ENCODE results near the gene RAPGEF1.
"Not testable (repeated sequence)": the region's sequence is repeated elsewhere in the genome, so short reads cannot be mapped to it uniquely, and the experiment has no call there.

The RAPGEF1 gene

DNA sequence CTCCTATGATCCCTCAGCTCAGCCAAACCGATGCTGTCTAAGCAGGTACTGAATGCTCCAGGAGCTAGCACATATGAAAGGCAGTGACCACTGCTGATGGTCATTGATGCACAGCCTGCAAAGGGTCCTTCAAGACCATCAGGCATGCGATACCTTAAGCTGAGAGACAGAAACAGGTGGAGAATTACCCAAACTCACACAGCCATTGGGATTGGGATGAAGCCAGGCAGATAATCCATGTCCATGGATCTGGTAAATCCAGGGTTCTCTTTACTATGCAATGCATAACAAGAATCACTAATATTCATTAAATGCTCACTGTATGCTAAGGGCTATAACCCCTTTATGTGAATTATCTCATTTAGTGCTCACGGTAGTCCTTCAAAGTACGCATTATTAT is 36.2 kb downstream of the RAPGEF1 start:
- DNase-seq: no peak

DNA sequence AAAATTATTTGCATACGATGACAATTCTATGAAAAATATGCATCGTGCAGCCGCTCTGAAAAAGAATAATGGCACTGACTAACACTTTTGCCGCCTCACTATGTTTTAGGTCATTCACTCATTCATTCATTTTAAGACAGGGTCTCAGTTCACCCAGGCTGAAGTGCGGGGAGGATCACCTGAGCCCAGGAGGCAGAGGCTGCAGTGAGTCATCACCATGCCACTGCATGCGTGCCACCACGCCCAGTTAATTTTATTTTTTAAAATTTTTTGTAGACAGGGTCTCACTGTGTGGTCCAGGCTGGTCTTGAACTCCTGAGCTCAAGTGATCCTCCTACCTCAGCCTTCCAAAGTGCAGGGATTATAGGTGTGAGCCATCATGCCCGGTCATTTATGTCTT is 37.0 kb downstream of the RAPGEF1 start:
- DNase-seq: no peak

DNA sequence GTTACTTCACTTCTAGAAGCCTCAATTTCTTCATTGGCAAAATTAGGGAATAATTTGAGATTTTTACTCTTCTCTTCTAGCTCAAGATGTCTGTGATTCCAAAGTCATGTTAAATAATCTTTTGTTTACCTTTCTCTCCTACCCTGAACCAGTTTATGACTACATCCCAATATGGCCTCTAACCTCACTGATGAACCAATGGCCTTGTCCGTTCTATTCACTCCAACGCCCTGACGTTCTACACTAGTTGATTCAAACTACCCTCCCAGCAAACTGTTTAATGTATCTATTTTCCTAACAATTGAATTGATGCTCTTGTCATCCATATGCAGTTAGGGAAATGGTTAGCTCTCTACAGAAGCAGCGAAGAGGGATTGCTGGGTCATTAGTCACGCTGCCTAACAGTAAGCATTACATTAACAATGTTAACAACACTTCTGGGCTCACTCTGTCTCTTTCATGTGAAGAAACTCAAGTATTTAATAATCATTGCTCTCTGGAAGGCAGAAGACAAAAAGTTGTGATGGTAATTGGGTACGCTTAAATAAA is 38.0 kb downstream of the RAPGEF1 start:
- DNase-seq: no peak

DNA sequence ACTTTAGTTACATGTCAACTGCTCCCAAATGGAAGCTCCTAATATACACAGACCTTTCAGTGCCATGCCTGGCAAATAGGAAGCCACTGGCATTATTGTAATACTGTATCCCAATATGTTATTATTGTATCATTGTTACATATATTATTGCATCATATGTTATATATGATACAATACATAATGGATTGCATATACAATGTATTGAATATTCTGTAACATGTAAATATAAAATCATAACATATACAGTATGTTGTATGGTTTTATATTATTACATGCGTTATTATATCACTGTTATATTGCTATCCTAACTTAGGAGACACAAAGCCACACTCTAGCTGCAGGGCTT is 38.5 kb downstream of the RAPGEF1 start:
- no peak for DNase-seq

DNA sequence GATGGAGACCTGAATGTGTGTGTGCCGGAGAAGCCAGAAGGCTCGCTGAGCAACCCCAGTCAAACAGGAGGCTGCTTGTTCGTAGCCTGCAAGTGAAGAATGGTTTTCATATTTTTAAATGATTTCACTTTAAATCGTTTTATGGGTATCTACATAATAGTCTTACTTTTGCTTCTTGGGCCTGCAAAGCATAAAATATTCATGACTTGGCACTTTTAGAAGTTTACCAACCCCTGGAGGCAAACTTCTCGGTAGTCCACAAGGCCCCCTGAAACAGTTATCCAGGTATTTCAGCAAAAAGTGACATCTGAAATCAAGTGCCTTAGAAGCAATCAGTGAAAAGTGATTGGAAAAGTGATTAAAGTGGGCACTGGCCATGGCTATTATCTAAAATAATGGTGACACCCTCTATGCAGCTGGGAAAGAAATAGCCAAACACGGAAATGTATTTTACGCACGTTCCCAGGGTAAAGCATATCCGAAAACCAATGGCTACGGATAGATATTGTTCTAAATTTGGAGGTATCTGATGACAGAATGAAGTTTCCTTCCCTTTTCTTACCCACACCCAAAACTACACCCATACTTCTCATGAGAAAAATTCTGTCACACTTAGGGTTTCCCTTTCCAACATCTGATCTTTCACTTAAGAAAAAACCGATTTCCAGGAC is 39.0 kb downstream of the RAPGEF1 start:
- DNase-seq: no peak

DNA sequence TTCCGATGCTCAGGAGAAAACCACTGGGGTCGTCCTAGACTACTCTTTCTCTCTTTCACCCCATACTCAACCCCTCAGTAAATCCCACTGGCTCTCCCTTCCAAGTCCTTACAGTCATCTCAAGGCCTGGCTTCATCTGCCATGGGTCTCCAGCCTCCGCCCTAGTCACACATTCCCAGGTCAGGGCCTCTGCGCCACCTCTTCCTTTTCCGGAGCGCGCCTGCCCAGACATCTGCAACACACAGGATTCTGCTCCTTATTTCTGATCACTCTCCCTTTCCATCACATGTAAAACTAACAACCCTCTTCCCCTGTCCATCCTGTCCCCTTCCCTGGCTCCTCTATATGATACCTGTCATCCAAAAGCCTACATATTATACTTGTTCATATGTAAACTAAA is 39.8 kb downstream of the RAPGEF1 start:
- no peak for DNase-seq

DNA sequence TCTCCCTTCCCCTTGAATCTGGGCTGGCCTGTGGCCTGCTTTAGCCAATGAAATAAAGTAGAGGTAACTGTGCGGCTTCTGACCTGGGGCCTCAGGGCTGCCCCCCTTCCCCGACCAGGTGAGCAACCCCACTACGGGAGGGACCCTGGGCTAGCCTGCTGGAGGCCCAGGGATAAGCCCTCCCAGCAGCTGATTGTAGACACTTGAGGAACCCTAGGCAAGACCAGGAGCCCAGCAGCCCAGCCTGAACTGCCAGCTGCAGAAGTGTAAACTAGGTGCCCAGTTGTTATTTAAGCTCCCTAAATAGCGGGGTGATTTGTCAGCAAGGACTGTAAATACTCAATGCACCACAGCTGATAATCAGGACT is 41.3 kb downstream of the RAPGEF1 start:
- DNase-seq: no peak

DNA sequence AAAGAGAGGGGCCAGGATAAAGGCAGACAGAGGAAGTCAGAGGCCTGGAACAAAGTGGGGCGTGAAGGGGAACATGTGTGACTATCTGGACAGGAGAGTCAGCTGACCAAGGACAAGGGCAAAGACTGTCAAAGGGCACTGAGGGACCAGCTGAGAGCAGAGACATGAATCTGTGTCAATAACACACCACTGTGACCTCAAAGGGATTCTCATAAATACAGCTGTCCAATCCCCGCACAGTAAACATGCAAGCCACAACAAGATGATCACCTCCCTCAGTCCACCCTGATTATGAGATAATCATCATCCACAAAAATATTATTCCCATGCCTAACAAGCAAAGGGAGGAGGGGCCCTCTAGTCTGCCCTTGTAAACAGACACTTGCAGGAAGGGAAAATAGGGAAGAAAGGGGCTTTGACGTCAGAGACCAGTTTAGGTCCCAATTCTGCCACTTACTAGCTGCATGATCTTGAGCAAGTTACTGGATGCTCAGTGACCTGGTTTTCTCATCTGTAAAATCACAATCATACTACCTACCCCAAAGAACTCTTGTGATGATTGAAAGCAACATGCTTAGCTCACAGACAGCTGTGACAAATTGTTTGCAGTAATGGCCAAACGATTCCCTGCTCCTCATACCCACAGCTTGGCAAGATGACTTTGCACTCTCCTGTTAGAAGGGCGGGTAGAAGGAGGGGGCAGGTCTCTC is 41.8 kb downstream of the RAPGEF1 start:
- no peak for DNase-seq

DNA sequence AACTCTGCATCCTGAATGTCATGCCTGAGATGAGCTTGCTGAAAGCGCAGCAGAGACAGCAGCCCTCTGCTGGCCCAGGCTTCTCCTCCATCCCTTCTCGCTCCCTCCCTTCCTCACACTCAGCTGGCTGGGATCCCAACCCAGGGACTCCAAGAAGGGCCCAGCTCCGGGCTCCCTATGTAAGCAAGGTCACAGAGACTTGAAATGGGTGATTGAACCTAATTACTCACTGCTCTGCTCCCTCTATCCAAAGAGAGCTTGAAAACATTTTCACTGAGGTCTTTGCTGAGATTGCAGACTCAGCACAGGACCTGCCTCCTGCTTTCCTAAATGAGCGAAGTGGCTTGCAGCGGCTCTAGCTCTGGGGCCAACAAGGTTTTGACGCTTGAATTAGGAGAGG is 42.8 kb downstream of the RAPGEF1 start:
- DNase-seq: no peak

DNA sequence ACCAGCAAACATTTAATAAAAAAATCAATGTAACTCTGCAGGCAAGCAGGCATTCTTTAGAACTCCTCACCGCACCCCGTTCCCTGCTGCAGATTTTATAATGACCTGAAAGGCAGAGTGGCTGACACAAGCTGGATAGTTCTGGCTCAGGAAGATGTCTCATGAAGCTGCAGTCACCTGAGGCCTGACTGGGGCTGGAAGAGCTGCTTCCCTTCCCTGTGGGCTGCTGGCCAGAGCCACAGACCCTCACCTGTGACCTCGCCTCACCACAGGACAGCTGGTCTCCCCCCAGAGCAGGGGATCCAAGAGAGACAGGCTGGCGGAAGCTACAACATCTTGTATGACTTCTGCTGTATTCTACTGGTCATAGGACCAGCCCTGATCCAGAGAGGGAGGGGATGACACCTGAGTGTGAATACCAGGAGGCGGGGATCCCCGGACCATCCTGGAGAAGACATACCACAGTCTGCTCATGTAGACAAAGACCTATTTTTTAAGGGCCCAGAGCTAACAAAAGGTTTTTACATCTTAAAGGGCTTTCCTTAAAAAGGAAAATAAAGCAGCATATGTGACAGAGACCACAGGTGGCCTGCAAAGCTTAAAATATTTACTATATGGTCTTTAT is 43.9 kb downstream of the RAPGEF1 start:
- DNase-seq: no peak

DNA sequence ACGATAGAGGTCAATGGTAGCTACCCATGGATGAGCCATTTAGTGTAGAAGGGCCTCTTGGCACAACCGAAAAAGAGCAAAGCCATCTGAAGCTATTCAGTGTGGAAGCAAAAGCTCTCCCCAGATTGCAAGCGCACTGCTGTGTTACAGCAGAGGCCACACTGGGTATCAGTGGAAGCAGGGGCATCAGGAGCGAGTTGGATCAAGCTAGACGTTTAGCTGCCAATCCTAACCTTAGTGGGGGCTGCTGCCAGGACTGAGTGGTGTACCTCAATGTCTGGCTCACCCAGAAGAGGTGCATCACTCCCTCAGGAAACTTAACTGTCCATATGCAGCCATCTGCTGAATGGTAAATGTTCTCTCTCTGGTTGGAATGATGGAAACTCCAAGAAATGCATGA is 44.5 kb downstream of the RAPGEF1 start:
- DNase-seq: no peak

DNA sequence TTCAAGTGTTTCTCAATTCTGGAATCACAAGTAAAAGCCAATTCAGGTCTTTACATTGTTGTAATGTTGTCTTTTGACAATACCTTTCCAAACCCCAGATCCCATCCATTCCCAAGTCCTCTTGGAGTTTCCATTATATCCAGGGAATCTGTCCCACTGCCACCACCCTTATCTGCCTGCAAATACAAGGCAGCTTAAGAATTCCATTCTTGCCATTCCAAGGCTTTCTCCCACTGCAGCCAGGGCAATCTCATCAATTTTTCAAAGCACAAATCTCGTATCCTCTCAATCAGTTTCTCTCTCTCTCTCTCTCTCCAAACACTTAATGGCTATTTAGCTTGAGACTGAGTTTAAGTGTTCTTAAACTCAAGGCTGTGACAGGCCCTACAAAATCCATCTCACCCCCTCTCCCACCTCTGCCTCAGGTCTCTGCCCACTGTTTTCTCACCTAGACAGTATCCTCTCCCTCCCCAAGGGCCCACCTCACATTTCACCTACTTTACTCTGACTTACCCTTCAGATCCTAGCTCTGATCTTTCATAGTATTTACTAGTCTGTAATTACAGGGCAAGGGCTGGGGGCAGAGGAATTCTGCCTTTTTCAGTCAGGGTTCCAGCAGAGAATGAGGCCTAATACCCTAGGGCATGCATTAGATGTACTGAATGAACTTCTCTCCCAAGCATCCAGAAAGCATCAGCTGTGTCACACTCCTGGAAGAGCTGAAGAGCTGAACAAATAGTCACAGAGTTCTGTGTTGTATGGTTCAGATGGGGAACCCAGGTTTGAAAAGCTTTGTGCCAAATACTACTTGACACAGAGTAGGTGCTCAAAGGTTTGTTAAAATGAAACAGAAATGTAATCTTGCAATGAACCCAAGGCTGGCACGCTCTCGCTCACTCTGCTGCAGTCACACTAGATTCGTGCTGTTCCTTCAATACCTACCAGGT is 46.0 kb downstream of the RAPGEF1 start:
- DNase-seq: no peak

DNA sequence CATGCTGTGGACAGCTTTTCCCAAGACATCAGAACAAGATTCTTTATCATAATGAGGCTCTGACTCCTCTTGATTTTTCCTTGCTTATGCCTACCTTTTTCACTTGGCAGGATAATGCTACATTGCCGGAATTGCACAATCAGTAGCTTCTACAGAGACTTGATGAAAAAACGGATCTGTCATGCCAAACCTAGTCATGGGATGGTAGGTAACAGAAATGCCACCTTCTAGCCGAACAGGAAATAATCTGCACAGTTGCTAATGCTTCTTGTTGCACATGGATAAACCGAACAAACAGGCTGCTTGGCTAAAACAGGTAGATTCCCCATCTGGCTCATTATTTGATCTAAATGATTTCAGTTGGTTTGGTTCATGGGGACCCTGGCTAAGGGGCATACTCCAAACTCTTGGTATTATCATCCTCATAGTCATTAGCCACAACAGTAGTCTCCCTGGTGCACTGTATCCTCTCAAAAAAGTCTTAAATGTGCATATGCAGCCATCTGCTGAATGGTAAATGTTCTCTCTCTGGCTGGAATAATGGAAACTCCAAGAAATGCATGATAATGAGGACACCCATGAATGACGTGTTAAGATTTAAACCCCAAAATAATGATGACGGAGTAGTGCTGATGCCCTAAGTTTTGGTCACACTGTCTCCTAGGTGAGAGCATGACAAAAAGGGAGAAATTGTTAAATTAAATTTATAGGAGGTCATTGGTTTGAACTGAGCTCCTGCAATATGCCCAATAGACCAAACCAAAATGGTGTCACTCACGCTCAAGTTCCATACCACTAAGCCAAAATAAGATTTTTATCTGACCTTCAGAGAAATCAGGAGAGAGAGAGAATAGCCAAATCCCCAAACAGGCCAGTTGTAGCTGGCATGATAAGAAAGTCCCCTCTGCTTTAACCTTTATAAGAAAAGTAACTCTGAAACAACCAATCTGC is 47.0 kb downstream of the RAPGEF1 start:
- no peak for DNase-seq

DNA sequence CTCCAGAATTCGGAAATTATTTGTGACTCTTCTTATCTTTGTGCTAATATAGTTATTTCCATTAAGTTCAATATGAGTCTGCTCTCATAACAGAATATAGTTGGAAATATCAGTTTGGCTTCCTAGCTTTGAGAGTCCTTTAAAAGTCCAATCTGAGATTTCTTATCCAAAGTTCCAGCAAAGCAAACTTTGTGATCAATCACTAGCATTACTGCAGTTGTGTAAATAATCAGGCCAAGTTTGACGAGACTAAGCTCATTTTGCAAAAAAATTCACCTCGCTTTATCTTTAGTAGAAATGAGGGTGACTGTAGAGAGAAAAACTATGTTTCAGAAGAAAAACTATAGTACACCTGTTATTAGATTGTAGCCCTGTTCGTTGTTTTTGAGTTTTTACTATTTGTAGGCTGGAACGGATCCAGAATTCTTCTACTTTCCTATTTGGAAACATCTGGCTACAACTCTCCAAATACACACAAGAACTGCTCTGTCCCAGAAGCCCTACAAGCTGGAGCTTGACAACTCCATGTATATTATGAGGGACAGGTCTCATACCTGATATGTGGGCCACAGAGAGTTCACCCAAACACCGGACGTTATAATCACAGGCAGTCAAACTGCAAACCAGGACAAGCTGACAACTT is 47.8 kb downstream of the RAPGEF1 start:
- DNase-seq: no peak

DNA sequence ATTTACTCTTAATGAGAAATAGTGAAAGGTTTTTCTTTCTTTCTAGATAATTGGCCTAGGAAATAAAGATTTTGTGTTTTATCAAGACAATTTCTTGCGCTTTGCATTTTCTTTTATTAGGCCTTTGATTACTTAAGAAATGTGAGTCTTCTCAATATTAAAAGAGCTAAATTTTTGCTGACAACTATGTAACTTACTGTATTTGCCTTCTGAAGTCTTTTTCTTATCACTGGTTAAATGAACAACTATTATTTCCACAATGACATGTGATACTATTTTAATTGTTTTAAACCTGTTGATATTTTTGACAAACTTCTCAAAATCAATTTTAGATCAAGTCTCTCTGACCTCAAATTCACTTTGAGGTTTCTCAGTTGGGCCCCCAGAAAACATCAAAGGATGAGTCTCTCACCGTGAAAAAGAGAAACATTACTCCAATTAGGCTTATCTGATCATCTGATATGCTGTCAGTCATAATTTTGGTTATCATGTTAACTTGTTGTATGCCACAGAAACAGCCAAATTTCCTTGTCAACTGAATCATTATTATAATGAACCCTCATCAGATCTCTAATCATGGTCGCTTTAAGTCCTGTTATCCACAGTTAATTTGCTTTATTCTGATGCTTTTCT is 48.8 kb downstream of the RAPGEF1 start:
- no peak for DNase-seq

DNA sequence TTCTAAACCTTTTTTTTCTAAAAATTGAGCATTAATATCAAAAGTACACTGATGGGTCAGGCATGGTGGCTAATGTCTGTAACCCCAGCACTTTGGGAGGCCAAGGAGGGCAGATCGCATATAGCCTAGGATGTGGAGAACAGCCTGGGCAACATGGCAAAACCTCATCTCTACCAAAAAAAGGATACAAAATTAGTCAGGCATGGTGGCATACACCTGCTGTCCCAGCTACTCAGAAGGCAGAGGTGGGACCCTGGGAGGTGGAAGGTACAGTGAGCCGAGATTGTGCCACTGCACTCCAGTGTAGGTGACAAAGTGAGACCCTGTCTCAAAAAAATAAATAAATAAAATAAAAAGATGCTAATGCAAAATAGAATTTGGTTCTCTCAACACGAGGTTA is 49.4 kb downstream of the RAPGEF1 start:
- no peak for DNase-seq

DNA sequence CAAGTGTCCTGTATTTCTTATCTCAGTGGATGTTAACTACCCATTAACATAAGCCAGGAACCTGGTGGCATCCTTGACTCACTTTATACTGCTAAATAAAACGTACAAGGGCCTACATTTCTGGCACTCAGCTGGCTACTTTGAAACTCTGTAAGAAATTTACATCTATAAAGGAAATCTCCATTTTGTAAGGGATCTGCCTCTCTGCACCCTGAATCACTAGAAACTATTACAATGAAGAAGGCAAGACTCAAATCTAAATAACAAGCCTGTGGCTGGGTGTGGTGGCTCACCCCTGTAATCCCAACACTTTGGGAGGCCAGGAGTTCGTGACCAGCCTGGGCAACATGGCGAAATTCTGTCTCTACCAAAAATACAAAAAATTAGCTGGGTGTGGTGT is 51.5 kb downstream of the RAPGEF1 start:
- DNase-seq: no peak

DNA sequence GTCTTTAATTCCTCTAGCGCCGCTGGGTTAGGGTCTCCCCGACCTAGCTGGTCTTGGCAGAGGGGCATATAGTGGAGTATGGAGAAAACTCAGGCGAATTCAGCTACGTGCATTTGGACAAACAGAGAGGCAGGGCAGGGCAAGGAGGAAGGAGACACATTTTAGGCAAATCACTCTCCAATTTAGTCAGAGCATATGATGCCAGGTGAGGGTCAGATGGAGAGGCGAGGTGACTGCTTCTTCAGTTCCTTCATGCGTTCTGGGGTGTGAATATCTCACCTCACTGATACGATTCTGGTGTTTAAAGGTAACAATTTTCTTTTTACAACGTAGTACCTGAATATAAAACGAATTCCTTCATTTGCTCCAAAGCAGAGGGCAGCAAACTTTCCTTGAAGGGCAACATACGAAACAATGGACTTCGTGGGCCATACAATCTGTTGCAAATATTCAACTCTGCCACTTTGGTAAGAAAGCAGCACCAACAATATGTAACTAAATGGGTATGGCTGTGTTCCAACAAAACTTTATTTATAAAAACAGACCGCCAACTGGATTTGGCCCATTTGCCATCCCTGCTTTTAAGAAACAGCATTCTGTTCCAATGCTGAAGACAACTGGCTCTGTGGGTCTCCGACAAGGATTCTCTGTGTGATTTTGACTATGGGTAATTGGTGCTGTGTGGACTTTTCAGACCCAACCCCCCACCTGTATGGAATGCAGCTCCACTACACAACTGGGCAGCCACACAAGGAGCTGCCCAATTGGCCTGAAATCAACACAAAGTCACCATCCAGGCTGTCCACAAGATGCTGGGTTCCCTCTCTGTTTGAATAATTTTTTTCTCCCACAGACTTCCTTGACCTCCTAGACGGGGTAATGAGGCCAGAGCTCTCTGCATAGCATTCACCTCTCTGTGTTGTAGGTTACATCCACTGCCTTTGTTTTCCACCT is 53.8 kb downstream of the RAPGEF1 start:
- DNase-seq: no peak

DNA sequence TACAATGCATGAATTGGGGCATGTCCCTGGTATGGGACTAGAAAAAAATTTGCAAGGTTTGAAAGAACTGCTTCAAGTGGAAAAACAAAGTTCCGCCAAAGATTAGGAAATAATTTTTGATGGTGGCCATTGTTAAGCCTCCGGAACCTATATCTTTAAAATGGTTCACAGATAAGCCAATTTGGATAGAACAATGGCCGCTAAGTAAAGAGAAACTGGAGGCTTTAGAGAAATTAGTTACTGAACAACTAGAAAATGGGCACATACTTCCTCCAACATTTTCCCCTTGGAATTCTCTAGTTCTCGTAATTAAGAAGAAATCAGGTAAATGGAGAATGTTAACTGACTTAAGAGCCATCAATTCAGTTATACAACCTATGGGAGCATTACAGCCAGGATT is 56.8 kb downstream of the RAPGEF1 start:
- not testable (repeated sequence) for DNase-seq

DNA sequence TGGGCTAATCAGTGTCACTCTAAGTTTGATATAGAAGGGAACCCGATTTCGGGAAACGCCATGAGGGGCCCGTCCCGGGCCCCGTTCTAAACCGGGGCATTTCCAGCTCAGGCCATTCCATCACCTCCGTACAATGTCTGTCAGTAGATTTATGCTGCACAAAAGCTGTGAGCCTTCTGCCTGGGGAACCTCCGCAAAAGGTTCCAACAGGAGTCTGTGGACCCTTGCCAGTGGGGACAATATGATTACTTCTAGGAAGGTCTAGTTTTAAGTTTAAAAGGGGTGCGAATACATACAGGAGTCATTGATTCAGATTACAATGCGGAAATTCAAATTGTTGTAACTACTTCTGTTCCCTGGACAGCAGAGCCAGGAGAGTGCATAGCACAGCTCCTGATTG is 57.6 kb downstream of the RAPGEF1 start:
- DNase-seq: no peak

All from effector CD4-positive, alpha-beta T cell (primary cell).